ENCODE measurements around the gene CFAP97. TPM values are rescaled to one million over a fixed set of nuclear protein-coding genes. Genes with fewer than 3 reads are reported as not detected.
A peak's percentile ranks its signal among the peaks of the same experiment; 100 is the strongest.
"Not testable (repeated sequence)": the region's sequence is repeated elsewhere in the genome, so short reads cannot be mapped to it uniquely, and the experiment has no call there.

Gene CFAP97
- total RNA-seq, 1 donor from 2014 or later: 45.1 TPM

DNA sequence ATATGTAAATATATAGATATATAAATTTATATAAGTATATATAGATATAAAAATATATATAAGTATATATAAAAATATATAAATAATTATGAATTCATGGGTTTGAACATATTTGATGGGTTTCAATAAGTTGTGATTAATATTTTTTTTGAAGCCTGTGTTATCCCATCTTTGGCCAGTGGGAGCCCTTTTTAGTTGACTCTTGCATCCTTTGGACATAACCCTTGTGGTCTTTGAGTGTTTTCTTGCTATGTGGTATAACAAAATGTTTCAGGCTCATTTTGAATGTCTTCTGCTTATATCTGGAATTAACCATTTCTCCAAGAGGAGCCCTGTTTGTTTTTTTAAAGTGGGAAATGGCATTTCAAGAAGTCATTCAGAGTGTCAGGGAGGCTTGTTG, 20.8 kb upstream of the CFAP97 start:
- no peak for DNase-seq (ENCODE audit: low spot score)

DNA sequence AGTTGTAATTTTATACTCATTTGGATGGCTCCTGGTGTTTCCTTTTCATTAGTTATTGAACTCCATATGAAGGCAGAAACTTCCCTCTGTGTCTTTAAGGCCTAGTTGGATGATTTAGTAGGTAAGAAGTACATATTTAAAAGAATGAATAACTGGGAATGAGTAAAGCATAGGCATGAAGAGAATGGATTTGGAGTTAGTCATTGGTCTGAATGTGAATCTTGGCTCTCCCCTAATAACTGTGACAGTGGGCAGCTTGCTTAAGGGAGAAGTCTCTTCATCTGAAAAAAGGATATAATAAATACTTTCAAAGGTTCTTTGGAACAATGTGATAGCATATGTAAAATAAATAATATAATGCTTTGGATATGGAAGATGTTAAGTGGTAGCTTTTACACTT, 18.8 kb upstream of the CFAP97 start:
- DNase-seq (ENCODE audit: low spot score): no peak

DNA sequence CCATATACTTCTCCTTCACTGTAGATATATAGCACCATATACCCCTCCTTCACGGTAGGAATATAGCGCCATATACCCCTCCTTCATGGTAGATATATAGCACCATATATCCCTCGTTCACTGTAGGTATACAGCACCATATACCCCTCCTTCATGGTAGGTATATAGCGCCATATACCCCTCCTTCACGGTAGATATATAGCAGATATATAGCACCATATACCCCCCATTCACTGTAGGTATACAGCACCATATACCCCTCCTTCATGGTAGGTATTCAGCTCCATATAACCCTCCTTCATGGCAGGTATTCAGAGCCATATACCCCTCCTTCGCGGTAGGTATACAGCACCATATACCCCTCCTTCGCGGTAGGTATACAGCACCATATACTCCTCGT, 18.1 kb upstream of the CFAP97 start:
- DNase-seq (ENCODE audit: low spot score): no peak

DNA sequence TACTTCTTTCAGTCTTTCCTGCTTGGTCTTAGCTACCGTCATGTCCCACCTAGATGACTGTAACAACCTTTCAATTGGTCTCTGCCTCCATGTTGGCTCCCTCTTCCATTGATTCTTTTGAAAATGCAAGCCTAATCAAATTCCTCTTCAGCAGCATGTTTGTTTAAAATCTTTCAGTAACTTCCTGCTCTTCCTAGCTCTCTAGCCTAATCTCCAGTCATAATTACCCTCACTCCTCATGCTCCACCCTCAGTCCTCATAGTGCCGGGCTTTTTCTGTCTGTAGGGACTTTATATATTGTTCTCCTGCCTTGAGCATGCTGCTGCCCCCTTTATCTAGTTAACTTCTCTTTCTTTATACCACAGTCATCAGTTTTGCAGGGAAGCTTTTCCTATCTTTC, 17.7 kb upstream of the CFAP97 start:
- no peak for DNase-seq (ENCODE audit: low spot score)

DNA sequence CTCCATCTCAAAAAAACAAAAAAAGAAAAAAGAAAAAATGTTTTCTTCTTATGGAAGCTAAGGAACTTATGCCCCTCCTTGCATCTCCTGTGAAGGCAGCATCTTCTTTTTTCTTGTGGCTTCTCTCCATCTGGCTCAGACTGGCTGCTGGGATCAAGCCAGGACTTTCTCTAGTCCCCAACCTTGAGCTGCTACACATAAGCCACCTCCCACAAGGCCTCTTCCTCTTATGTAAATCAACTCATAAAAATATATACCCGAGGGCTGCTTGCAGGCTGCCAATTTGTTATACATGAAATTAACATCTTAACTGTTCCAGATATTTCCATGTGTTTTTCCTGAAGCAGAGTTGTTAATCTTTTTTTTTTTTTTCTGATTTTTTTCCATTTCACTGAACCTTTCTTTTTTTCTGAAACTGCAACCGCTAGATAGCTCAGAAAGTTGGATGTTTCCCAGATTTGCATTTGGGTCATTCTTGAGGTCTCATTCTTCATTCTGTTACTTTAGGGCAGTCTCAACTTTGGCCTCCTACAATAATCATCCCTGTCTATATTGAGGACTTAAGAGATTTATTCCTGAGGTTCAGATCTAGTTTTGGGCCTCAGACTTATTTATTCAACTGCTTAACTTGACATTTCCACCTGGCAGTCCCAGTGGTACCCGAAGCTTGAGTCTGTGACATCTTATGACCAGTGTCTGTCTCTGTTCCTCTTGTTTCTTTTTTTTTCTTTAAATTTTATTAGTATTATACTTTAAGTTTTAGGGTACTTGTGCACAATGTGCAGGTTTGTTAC, 15.9 kb upstream of the CFAP97 start:
- DNase-seq (ENCODE audit: low spot score): no peak

DNA sequence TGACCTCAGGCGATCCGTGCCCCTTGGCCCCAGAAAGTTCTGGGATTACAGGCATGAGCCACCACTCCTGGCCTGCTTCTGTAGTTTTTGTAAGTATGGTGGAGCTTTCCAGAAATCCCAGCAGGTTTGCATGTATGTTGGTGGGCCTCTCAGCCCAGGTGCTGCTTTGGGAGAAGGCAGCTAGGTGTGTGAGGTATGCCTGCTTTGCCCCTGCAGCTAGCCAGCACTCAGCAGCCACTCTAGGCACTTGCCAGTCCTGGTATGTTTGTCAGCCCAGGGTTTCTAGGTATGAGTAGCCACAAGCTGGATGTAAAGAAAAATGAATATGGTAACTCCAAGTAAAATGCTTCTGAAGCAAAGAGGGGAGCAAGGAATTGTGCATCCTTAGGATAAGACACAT, 14.5 kb upstream of the CFAP97 start:
- DNase-seq (ENCODE audit: low spot score): no peak

DNA sequence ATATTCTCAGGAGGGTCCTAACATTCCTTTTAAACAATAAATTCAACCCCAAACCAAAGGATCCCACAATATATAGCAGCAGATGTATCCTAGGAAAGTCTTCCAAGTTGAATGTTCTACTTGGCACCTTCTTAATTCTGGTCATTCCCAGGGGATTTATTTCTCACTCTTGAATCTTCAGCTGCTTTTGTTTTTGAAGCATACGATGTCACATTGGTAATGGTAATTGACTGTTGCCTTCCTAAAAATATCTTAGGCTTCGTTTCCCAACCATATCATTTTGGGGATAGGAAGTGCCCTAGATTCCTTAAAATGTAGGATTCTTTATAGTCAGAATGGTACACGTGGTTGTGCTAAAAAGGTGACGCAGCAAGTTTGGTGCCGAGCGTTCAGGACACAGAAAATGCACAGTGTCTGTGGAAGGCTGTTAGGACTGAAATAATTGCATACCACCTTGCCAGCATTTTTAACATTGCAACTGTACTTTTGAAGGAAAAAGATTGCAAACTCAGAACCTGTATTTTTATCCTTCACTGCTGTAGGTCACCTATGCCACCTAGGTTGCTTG, 13.7 kb upstream of the CFAP97 start:
- DNase-seq (ENCODE audit: low spot score): no peak

DNA sequence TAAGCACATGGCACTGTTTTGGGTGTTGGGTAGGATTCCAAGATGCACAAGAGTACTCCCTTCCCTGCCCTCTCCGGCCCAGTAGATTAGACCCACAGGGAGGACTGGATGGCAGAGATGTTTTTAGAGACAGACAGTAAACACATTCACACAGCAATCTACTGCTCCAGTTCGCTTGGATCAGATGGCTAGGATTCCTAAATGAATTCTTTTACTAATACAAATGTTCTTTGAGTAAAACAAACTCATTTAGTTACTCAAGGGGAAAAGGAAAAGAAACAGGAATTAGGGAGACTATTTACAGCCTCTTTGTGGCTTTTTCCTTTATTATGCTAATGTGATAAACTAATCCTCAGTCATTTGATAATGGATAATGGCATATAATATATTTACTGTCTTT, 11.5 kb upstream of the CFAP97 start:
- DNase-seq (ENCODE audit: low spot score): no peak

DNA sequence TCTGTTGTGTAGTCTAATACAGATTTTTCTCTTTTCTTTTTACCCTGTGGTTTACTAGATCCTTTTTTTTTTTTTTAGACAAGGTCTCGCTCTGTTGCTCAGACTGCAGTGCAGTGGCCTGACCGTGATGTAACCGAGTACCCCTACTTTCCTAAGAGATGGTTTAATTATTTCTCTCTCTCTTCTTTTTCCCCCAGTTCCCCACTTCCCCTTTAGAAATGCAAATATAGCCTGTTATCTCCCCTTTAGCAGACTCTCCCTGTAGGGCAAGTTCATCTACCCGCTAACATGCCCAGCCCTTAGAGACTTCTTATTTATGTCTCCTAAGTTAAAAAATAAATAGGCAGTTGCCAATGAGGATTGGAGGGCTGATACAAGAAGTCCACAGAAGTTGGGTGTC, 10.1 kb upstream of the CFAP97 start:
- no peak for DNase-seq (ENCODE audit: low spot score)

DNA sequence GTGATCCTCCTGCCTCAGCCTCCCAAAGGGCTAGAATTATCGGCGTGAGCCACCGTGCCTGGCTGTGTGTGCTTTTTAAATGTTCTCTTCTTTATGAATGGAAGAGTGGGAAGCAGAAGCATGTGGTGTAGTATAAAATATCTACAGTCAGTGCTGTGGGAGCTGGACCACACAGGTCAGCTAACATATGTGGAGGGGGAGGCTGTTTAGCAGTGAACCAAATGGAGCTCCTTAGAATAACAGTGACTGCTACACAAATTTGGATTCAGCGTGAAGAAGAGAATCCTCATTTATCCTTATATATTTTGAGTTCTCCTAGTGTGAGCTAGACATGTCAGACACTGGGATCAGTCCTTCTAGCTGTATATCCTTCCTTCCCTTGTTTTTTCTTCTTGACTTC, 8.8 kb upstream of the CFAP97 start:
- DNase-seq (ENCODE audit: low spot score): no peak

DNA sequence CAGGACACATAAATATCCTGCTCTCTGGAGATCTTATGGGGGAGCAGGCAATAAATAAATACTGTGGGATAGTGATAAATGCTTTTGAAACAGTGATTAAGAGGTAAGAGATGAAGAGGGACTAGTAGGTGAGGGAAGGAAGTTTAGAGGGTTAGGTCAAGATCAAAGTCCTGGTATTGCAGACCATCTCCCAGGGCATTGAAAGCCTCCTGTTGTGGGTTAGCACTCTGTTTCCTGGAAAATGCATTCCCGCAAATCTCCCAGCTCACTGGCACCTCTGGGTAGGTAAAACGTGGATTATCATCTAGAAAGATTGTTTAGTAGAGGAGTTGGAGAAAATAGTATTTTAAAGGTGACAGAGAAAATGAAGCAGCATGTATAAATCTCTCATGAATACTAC, 7.8 kb upstream of the CFAP97 start:
- DNase-seq (ENCODE audit: low spot score): no peak

DNA sequence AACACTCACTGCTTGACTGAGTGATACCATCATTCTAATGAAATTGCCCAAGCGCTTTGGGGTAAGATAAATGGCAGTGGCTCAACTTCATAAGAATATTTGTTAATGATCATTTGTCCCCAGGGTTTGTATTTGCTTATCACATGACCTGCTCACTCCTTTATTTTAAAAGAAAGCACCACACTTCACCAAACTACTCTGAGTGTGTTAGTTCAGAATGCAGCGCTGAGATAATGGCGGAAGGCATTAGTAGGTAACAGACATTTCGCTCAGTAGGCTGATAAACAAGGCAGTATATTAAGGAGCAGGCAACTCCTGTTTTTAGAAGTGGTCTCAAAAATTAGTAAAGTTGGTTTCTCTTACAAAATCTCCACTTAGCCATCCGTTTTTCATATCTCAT, 7.2 kb upstream of the CFAP97 start:
- no peak for DNase-seq (ENCODE audit: low spot score)

DNA sequence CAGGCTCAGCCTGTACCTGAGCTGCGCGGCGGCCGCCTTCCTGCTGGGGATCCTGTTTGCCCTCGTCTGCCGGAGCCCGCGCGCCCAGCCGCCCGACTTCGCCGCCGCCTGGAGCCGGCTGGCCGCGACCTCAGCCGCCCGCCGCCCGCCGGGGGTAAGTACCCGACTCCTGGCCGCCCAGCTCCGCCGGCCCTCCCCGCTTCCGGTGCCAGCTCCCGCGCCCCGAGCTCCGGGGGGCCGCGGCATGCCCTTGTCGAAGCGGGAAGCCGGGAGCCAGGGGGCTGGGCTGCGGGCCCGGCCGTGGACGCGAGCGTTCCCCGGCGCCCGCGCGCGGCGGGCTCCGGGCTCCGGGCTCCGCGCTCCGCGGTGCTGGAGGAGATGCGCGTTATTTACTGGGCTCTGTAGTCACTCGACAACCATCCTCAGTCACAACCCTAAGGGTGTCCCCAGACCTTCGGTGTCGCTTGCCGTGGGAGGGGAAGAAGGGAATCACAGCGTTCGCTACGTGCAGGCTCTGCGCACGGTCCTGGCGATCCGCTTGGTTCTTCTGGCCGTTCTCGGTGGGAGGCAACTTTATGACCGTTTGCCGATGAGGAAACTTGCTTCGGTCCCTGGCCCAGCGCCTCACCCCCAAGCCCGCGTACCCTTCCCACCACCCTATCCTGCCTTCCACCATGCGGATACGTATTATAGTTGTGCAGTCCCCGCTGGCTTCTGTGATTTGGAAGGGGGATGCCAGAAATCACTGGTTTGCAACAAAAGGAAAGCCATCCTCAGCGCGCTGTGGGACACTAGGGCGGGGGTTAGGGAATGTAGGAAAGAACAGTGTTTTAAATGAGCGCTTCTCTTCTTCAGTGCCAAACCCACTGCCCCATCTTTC, 6.5 kb upstream of the CFAP97 start:
- no peak for DNase-seq (ENCODE audit: low spot score)

DNA sequence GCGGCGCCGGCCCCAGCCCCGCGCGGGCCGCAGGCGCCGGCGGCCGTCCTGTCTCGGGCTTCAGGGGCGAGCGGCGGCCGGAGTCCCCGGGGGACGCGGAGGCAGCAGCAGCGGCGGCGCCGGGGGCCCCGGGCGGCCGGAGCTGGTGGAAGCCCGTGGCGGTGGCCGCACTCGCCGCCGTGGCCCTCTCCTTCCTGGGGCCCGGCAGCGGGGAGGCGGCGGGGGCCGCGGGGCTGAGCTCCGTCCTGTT, 6.0 kb upstream of the CFAP97 start:
- DNase-seq (ENCODE audit: low spot score): not testable (repeated sequence)

DNA sequence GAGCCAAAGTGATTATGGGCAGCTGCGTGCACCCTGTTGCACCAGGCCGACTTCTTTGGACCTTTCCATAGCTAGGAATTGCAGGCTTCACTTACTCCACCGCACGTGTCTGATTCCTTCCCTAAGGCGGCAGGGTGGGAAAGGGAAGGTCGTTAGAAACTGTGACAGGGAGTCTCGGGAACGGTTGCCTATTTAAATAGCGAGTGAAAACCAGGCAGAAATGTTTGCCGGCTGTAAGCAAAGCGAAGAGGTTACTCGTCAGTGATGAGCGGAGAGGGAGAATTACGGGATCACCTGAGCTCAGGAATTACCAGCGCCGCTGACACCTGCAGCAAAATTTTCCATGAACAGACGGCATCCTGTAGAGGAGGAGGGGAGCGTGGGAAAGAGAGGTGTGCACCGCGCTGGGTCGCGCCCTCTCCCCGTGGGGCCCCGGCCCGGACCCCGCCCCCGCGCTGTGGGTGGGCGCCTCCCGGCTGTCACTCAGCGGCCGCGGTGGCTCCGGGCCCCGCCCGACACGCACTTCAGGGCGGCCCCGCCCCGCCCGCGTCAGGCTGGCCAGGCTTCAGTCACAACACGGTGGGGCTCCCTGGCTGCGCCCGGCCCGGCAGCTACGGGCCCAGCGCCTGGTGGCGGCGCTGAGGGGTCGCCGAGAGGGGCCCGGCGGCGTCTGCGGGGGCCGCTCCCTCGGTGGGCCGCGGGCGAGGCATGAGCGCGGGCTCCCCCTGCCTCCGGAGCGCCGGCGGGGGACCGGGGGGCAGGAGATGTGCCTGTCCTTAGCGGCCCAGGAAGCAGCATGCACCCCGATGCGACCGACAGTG, 5.4 kb upstream of the CFAP97 start, which contains the start of gene SNX25:
SNX25 (plus strand) TSS at position 568 of the 821 bp plus-strand sequence; CDS start at position 797, 229 bp downstream.
- DNase-seq (ENCODE audit: low spot score): peak; percentile 94

DNA sequence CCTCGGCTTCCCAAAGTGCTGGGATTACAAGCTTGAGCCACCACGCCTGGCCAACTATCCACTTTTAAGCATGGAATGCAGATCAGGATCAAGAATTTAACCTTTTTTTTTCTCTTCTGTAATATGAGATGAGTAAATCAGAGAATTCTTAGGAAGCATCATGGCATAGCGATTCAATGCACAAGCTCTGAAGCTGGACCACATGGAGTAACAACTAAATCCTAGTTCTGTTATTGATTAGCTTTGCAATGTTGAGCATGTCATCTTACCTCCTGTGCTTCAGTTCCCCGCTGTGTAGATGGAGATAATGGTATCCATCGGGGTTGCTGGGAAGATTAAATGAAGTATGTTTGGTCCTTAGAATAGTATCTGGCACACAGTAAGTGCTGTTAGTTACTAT, 3.7 kb upstream of the CFAP97 start:
- DNase-seq (ENCODE audit: low spot score): no peak

DNA sequence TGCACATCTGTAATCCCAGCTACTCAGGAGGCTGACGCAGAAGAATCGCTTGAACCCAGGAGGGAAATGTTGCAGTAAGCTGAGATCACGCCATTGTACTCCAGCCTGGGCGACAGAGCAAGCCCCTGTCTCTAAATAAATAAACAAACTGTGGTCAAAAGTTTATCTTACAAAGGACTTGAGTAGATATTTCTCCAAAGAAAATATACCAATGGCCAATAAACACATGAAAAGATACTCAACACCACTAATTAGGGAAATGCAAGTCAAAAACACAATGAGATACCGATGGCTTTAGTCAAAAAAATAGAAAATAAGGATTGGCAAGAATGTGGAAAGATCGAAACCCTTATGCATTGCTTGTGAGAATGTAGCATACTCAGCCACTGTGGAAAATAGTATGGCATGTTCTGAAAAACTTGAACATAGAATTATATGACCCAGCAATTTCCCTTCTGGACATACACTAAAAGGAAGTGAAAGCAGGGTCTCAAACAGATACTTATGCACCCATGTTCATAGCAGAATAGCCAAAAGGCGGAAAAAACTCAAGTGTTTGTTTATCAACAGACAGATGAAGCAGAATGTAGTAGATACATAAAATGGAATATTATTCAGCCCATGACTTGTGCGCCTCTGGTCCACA, 2.0 kb upstream of the CFAP97 start:
- no peak for DNase-seq (ENCODE audit: low spot score)

DNA sequence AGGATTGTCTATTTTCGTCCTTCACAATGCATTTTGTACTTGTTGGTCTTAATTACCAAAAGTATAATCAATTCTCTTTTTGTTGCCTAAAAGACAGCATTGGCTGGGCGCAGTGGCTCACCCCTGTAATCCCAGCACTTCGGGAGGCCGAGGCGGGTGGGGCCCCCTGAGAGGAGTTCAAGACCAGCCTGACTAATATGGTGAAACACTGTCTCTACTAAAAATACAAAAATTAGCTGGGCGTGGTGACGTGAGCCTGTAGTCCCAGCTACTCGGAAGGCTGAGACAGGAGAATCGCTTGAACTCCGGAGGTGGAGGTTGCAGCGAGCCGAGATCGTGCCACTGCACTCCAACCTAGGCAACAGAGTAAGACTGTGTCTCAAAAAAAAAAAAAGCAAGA, 1.3 kb upstream of the CFAP97 start:
- not testable (repeated sequence) for DNase-seq (ENCODE audit: low spot score)

DNA sequence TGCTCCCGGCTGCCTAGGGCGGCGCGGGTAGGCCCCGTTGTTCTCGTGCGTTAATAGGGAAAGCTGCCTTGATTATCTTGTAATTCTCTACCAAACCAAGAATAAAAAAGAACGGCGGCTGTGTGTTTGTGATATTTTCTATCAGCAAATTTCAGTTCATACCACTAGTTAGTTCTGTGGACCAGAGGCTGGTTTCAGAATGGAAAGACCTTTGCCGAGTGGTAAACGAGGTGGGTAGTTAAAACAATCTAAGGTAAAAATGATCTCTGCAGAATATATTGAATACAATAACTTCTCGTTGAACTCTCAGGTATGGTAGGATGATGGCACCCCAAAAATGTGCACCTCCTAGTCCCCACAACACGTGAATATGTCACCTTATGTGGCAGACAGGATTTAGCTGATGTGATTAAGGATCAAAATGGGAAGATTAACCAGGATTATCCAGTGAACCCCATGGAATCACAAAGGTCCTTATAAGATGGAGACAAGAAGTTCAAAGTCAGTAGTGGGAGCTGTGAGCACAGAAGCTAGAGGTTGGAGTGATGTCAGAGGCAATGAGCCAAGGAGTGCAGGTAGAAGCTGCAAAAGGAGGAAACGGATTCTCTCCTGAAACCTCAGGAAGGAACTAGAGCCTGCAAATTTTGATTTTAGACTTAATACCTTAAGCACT, 574 bp upstream of the CFAP97 start:
- DNase-seq (ENCODE audit: low spot score): no peak

DNA sequence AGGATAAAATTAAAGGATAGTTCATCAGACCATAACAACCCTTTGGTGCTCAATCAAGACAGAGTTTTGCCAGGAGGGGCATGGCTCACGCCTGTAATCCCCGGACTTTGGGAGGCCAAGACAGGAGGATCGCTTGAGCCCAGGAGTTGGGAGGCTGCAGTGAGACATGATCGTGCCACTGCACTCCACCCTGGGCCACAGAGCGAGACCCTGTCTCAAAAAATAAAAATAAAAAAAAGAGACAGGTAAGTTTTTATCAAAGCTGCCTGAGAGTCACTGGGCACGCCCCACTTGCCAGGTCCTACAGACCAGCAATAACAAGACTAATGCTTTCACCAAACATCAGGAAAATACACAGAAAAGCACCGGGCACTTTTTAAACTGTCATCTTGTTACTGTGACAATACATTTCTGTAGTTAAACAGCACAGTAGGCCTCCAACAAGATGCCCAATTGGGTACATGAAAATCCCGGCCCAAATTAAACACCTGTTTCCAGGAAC, 765 bp downstream of the CFAP97 start:
- DNase-seq (ENCODE audit: low spot score): no peak
